ENCODE measurements around the gene TMEM219.

Gene TMEM219

GRCh38 chr16:29978564-29979270, 16.8 kb downstream of the TMEM219 start:
- no peak for DNase-seq (ENCODE audit: low read depth in 3 of 3)

- no peak for DNase-seq (ENCODE audit: low read depth in 3 of 3)
Observed at GRCh38 chr16:29982560-29983419, 20.9 kb downstream of the TMEM219 start.

- DNase-seq (ENCODE audit: low read depth in 3 of 3), result no peak
Observed at GRCh38 chr16:29983420-29984136, 21.7 kb downstream of the TMEM219 start.

GRCh38 chr16:29984137-29984763, 22.4 kb downstream of the TMEM219 start:
- no peak for DNase-seq (ENCODE audit: low read depth in 3 of 3)

GRCh38 chr16:29984764-29985147, 22.9 kb downstream of the TMEM219 start:
- DNase-seq (ENCODE audit: low read depth in 3 of 3), result no peak

GRCh38 chr16:29985271-29985811, 23.5 kb downstream of the TMEM219 start:
- no peak for DNase-seq (ENCODE audit: low read depth in 3 of 3)

GRCh38 chr16:29986231-29986630, 24.4 kb downstream of the TMEM219 start:
- DNase-seq (ENCODE audit: low read depth in 3 of 3), result no peak

GRCh38 chr16:29986931-29987330, 25.1 kb downstream of the TMEM219 start:
- DNase-seq (ENCODE audit: low read depth in 3 of 3), result no peak

GRCh38 chr16:29987371-29988085, 25.6 kb downstream of the TMEM219 start:
- no peak for DNase-seq (ENCODE audit: low read depth in 3 of 3)

- DNase-seq (ENCODE audit: low read depth in 3 of 3), result no peak
Observed at GRCh38 chr16:29988346-29989075, 26.6 kb downstream of the TMEM219 start.

GRCh38 chr16:29989111-29989858, 27.4 kb downstream of the TMEM219 start:
- DNase-seq (ENCODE audit: low read depth in 3 of 3), result no peak

- no peak for DNase-seq (ENCODE audit: low read depth in 3 of 3)
Observed at GRCh38 chr16:29990034-29990433, 28.2 kb downstream of the TMEM219 start.

- no peak for DNase-seq (ENCODE audit: low read depth in 3 of 3)
Observed at GRCh38 chr16:29990883-29991570, 29.1 kb downstream of the TMEM219 start.

GRCh38 chr16:29991571-29991904, 29.7 kb downstream of the TMEM219 start:
- no peak for DNase-seq (ENCODE audit: low read depth in 3 of 3)

GRCh38 chr16:29992344-29992967, 30.6 kb downstream of the TMEM219 start:
- DNase-seq (ENCODE audit: low read depth in 3 of 3), result no peak

- DNase-seq (ENCODE audit: low read depth in 3 of 3), result no peak
Observed at GRCh38 chr16:29993191-29993902, 31.5 kb downstream of the TMEM219 start.

- no peak for DNase-seq (ENCODE audit: low read depth in 3 of 3)
Observed at GRCh38 chr16:29993903-29994599, 32.2 kb downstream of the TMEM219 start.
